Thyroid gland (tissue), 4 donors: Measurements from ENCODE around the gene DIP2C. TPM values are rescaled to one million over a fixed set of nuclear protein-coding genes. Genes with fewer than 3 reads are reported as not detected.

Source experiments
- DNase-seq, 2 donors: peaks; one replicate each; pipeline ENCODE4 v3.0.0-alpha.2; 2019
- H3K27ac ChIP-seq, 3 donors: fragments of 200-600 bp; sonication (generic); 1 replicate in 2 of 3; 2 replicates in 1 of 3; pipeline ENCODE4 v1.5.1; 2016 to 2019; ENCODE audit warnings: mild to moderate bottlenecking in 1 of 3, moderate library complexity in 1 of 3
- H3K27me3 ChIP-seq: fragments of 200-600 bp; sonication (generic); one replicate; pipeline ENCODE4 v1.5.1; 2019
- H3K36me3 ChIP-seq, 2 donors: fragments of 200-600 bp; sonication (generic); one replicate each; pipeline ENCODE4 v1.5.1; 2016 to 2019
- H3K4me1 ChIP-seq, 2 donors: fragments of 200-600 bp; sonication (generic); one replicate each; pipeline ENCODE4 v1.5.1; 2017 to 2019
- H3K4me3 ChIP-seq, 3 donors: fragments of 200-600 bp; sonication (generic); replicated peaks in 1 of 3; 1 replicate in 2 of 3; 2 replicates in 1 of 3; pipeline ENCODE4 v1.5.1; 2016; ENCODE audit warnings: mild to moderate bottlenecking in 1 of 3
- H3K9me3 ChIP-seq: fragments of 200-600 bp; sonication (generic); one replicate; pipeline ENCODE4 v1.5.1; 2017
- POLR2A ChIP-seq, 2 donors: fragments of 450-650 bp; IDR thresholded peaks; one replicate each; pipeline ENCODE4 v1.6.1; 2017; ENCODE audit warnings: antibody characterized with exemption in 2 of 2, mild to moderate bottlenecking in 2 of 2, moderate library complexity in 1 of 2
- WGBS, 2 donors: methylation state at CpG; one replicate each; pipeline ENCODE4 v1.1.5; 2017; 5-methylcytosine and 5-hydroxymethylcytosine counted together
- intact Hi-C: fragments of 100-400 bp; cut with DNase I; formaldehyde crosslinking; loops from one replicate; pipeline ENCODE4 v1.15.1; 2023
- total RNA-seq, 4 donors: library from RNA; depleted of rRNA; stranded (reverse); fragments of >200 nt; gene quantifications; one replicate each; pipeline ENCODE4 v1.2.3, GENCODE V29; 2016
- TF ChIP-seq, protein P1 (sequence below), 6 experiments: fragments of 200-600 bp in 3 of 6; fragments of 450-650 bp in 3 of 6; sonication (generic) in 3 of 6; IDR thresholded peaks; one replicate each; pipeline ENCODE4 v1.5.1; 2016 to 2019; ENCODE audit warnings: antibody characterized with exemption in 6 of 6, mild to moderate bottlenecking in 2 of 6, inconsistent platforms in 1 of 6, moderate library complexity in 1 of 6

Gene DIP2C
- total RNA-seq, 4 donors from 2014 or later = 11.4 to 14.6 (median 12.3) TPM

DNA sequence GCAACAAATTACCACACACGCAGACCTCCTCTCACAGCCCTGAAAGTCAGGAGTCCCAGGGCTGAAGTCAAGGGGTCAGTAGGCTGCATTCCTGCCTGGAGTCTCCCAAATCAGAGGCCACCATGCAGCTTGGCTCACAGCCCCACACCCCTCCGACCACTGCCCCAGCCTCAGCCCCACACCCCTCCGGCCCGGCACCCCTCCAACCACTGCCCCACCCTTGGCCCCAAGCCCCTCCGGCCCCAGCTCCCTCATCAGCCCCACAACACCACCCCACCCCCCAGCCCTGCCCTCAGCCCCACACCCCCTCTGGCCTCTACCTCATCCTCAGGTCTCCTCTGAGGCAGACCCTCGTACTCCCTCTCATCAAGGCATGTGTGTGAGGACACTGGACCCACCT lies 85.7 kb downstream of the DIP2C start:
- Histone ChIP-seq H3K27ac (no peak overlapping the region), H3K4me1 (peaks cover 15 to 24% of the 10 kb centered on the region in 2 donors), H3K9me3 (no peaks in the 10 kb centered on the region), H3K36me3 (no peaks in the 10 kb centered on the region), H3K27me3 (no peaks in the 10 kb centered on the region), H3K4me3 (no peak overlapping the region)
- TF ChIP-seq, protein P1, sequence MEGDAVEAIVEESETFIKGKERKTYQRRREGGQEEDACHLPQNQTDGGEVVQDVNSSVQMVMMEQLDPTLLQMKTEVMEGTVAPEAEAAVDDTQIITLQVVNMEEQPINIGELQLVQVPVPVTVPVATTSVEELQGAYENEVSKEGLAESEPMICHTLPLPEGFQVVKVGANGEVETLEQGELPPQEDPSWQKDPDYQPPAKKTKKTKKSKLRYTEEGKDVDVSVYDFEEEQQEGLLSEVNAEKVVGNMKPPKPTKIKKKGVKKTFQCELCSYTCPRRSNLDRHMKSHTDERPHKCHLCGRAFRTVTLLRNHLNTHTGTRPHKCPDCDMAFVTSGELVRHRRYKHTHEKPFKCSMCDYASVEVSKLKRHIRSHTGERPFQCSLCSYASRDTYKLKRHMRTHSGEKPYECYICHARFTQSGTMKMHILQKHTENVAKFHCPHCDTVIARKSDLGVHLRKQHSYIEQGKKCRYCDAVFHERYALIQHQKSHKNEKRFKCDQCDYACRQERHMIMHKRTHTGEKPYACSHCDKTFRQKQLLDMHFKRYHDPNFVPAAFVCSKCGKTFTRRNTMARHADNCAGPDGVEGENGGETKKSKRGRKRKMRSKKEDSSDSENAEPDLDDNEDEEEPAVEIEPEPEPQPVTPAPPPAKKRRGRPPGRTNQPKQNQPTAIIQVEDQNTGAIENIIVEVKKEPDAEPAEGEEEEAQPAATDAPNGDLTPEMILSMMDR (IDR thresholded peaks at IDR 0.05) = no peak
- TF ChIP-seq POLR2A (IDR thresholded peaks at IDR 0.05) = no peak
- intact Hi-C loops = no loop called here
- no peak for DNase-seq
- WGBS, 2 donors = 79 to 89% methylated on average over 6 of the region's 6 CpGs

DNA sequence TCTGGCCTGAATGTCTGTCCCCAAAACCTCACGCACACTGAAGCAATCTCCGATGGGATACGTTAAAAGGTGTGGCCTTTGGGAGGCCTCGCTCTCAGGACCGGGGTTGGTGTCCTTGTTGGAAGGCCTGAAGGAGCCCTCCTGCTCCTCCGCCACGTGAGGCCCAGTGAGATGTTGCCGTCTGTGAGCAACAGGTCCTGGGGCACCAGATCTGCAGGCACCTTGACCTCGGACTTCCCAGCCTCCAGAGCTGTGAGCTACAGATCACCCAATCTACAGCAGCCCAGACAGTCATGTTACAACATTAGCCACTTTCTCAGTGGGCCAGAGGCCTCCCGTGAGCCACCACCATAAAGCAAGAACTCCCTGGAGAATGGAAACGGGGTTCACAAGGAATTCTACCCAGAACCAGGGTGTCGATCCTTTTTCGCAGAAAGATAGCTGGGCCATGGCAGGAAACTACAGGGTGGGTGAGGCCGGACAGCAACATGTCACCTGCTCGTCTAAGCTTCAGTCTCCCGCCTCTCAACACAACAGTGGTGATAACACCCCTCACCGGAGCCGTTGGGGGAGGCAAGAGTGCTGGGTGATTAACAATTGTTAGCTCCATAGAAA lies 87.0 kb downstream of the DIP2C start:
- Histone ChIP-seq H3K4me3 (no peak overlapping the region), H3K27ac (no peak overlapping the region), H3K36me3 (no peaks in the 10 kb centered on the region), H3K9me3 (no peaks in the 10 kb centered on the region), H3K4me1 (peaks cover 15 to 24% of the 10 kb centered on the region in 2 donors), H3K27me3 (no peaks in the 10 kb centered on the region)
- TF ChIP-seq, protein P1 (IDR thresholded peaks at IDR 0.05) = no peak
- TF ChIP-seq POLR2A (IDR thresholded peaks at IDR 0.05) = no peak
- DNase-seq = no peak
- intact Hi-C loops = no loop called here
- WGBS, 2 donors = 93 to 95% methylated on average over 12 to 16 of the region's 18 CpGs

DNA sequence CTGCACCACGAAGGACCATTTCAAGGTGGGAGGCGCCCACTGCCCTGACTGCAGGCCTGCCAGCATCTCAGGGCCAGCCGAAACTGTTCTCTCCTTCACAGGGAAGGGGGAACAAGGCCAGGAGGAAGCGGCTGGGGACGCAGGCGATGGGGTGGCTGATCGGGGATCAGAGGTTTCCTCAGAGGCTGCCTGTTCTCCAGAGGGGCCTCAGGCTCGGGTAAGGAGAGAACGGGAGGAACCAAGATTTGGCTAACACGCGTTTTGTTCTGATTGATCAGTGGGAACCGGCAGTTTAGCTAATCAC lies 87.9 kb downstream of the DIP2C start:
- Histone ChIP-seq H3K4me3 (no peak overlapping the region), H3K36me3 (no peaks in the 10 kb centered on the region), H3K27me3 (no peaks in the 10 kb centered on the region), H3K27ac (peak overlapping the region; percentile 5 to 48 (median 19)), H3K4me1 (peaks cover 15 to 24% of the 10 kb centered on the region in 2 donors), H3K9me3 (no peaks in the 10 kb centered on the region)
- 72 to 82% methylated on average over 12 of the region's 12 CpGs for WGBS, 2 donors
- DNase-seq = no peak
- no peak for TF ChIP-seq POLR2A (IDR thresholded peaks at IDR 0.05)
- TF ChIP-seq, protein P1 (IDR thresholded peaks at IDR 0.05) = no peak
- intact Hi-C loops = no loop called here

DNA sequence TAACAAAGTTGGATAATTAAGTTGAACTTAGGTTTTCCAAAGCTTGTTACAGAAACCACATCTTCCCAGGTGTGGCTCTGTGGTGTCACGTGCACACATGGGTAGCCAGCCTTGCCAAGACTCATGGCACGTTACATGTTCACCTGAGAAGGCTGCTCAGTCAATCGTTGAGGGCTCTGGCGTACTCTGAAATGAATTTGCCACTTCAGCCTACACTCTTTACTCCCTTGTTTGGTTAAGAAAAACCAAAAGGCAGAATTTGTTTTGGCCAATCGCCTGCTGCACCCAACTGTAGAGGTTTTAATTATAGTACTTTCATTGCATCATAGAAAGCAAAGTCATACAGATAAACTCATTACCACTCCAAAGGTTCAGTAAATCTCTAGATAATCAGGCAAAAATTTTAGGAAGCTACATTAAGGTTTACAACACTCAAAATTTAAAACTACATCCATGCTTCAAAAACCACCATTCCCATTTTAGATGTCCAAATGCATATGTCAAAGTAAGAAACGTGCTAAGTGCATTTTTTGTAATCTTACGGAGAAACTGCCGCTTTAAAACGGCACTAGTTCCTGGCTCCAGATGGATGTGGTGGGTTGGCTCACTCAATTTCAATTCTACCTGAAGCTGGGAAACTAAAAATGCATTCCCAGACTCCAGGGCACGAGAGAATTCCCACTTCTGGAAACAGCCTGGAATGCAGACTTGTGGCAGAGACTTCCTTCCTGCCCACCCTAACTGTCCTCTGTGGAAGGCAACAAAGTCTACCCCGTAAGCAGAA lies 88.4 kb downstream of the DIP2C start:
- Histone ChIP-seq H3K36me3 (no peaks in the 10 kb centered on the region), H3K27ac (peak overlapping the region; percentile 53 to 63 (median 62)), H3K27me3 (no peaks in the 10 kb centered on the region), H3K4me1 (peaks cover 15 to 24% of the 10 kb centered on the region in 2 donors), H3K4me3 (no peak overlapping the region), H3K9me3 (no peaks in the 10 kb centered on the region)
- TF ChIP-seq POLR2A (IDR thresholded peaks at IDR 0.05) = no peak
- TF ChIP-seq, protein P1 (IDR thresholded peaks at IDR 0.05) = no peak
- 47 to 52% methylated on average over 10 to 11 of the region's 11 CpGs for WGBS, 2 donors
- intact Hi-C loops = no loop called here
- peak; percentile 92 to 93 for DNase-seq

DNA sequence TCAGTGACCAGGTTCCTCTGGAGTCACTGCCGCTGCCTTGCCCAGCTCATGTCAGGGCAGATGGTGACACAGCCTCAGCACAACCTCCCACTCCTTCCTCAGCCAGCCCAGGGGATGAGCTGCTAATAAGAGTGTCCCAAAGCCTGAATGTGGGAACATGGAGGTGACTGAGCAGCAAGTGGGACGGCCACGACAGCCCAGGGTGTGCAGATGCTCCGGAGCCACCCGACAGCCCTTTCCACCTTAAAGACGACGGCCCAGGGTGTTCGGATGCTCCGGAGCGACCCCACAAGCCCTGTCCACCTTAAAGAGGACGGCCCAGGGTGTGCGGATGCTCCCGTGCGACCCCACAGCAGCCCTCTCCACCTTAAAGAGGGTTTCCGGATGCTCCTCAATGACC lies 89.2 kb downstream of the DIP2C start:
- intact Hi-C loops = no loop called here
- Histone ChIP-seq H3K4me1 (peaks cover 15 to 24% of the 10 kb centered on the region in 2 donors), H3K27me3 (no peaks in the 10 kb centered on the region), H3K36me3 (no peaks in the 10 kb centered on the region), H3K9me3 (no peaks in the 10 kb centered on the region), H3K4me3 (no peak overlapping the region), H3K27ac (peak overlapping the region; percentile 53 to 63 (median 62))
- no peak for DNase-seq
- TF ChIP-seq, protein P1 (IDR thresholded peaks at IDR 0.05) = no peak
- no peak for TF ChIP-seq POLR2A (IDR thresholded peaks at IDR 0.05)
- 97% methylated on average over 12 to 15 of the region's 15 CpGs for WGBS, 2 donors
